ENCODE data around the gene RALGPS1.

GRCh38 chr9:127155314-127155960 is 240.9 kb downstream of the RALGPS1 start:
- TF ChIP-seq, protein P1, sequence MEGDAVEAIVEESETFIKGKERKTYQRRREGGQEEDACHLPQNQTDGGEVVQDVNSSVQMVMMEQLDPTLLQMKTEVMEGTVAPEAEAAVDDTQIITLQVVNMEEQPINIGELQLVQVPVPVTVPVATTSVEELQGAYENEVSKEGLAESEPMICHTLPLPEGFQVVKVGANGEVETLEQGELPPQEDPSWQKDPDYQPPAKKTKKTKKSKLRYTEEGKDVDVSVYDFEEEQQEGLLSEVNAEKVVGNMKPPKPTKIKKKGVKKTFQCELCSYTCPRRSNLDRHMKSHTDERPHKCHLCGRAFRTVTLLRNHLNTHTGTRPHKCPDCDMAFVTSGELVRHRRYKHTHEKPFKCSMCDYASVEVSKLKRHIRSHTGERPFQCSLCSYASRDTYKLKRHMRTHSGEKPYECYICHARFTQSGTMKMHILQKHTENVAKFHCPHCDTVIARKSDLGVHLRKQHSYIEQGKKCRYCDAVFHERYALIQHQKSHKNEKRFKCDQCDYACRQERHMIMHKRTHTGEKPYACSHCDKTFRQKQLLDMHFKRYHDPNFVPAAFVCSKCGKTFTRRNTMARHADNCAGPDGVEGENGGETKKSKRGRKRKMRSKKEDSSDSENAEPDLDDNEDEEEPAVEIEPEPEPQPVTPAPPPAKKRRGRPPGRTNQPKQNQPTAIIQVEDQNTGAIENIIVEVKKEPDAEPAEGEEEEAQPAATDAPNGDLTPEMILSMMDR (IDR thresholded peaks at IDR 0.05), result no peak
- TF ChIP-seq POLR2A (IDR thresholded peaks at IDR 0.05) (no peak), EP300 (IDR thresholded peaks at IDR 0.05) (no peak)

Data from tibial nerve (tissue), 4 donors.